ENCODE measurements around the gene TRAPPC5. TPM values are rescaled to one million over a fixed set of nuclear protein-coding genes. Genes with fewer than 3 reads are reported as not detected.

Gene TRAPPC5
- polyA plus RNA-seq, 1 of the 3 experiments (the other 2 are of a cell fraction) = 49.4 TPM

- no peak for TF ChIP-seq RCOR1 (IDR thresholded peaks at IDR 0.05; ENCODE audit: low read length)
- TF ChIP-seq EP300 (IDR thresholded peaks at IDR 0.05; ENCODE audit: borderline replicate concordance in 1 of 2, low read depth in 1 of 2, low read length in 1 of 2) = no peak
- TF ChIP-seq YY1 (IDR thresholded peaks at IDR 0.05; ENCODE audit: low read depth) = no peak
- TF ChIP-seq IRF3 (IDR thresholded peaks at IDR 0.05; ENCODE audit: low read depth, low read length) = no peak
- no peak for TF ChIP-seq FOXM1 (IDR thresholded peaks at IDR 0.05; ENCODE audit: low read depth)
Observed at GRCh38 chr19:7732045-7732444, 51.4 kb downstream of the TRAPPC5 start, which contains the start of gene CLEC4G (continued).

- peaks cover 60% of the 10 kb centered on the region for H3K27me3 ChIP-seq (ENCODE audit: insufficient read depth)
- no peak overlapping the region for H3K9ac ChIP-seq
- H3K9me3 ChIP-seq = no peaks in the 10 kb centered on the region
- no peak overlapping the region for H3K4me2 ChIP-seq
- no peaks in the 10 kb centered on the region for H3F3A ChIP-seq (replicated peaks; ENCODE audit: insufficient read depth)
- CTCF ChIA-PET = interaction anchor here (1.0 kb wide), 1 partner anchor 53 kb away, joined by 5 read pairs; the partner anchor contains the start of gene TRAPPC5
- H3K4me1 ChIP-seq (ENCODE audit: control insufficient read depth in 1 of 2, insufficient read depth in 2 of 2, low read depth in 1 of 2, low read length in 1 of 2) = no peaks in the 10 kb centered on the region
- POLR2A ChIA-PET = no interaction called here
- H3K4me3 ChIP-seq (ENCODE audit: low read depth in 2 of 2, low read length in 1 of 2) = no peak overlapping the region
- no peaks in the 10 kb centered on the region for H3K79me2 ChIP-seq (ENCODE audit: insufficient read depth)
- DNase-seq = no peak
- H3K27ac ChIP-seq (ENCODE audit: low read depth in 2 of 2, low read length in 1 of 2) = no peak overlapping the region
- H4K20me1 ChIP-seq (ENCODE audit: insufficient read depth) = no peaks in the 10 kb centered on the region
- no peaks in the 10 kb centered on the region for H3K36me3 ChIP-seq (replicated peaks in 1 of 2; ENCODE audit: control insufficient read depth in 1 of 2, insufficient read depth in 2 of 2, low read length in 1 of 2)
- WGBS (ENCODE audit: low lambda C conversion rate) = 9% methylated on average over 6 of the region's 6 CpGs
- H3K9me2 ChIP-seq = no peaks in the 10 kb centered on the region
- no peak overlapping the region for H2AFZ ChIP-seq (ENCODE audit: low read depth)
- no peak for TF ChIP-seq MEF2A (IDR thresholded peaks at IDR 0.05; ENCODE audit: borderline replicate concordance, low read depth)
- no peak for TF ChIP-seq PBX3 (IDR thresholded peaks at IDR 0.05)
- TF ChIP-seq TCF12 (IDR thresholded peaks at IDR 0.05) = no peak
- no peak for TF ChIP-seq POLR2AphosphoS5 (IDR thresholded peaks at IDR 0.05; ENCODE audit: low read depth, low read length)
Observed at GRCh38 chr19:7733376-7733775, 52.7 kb downstream of the TRAPPC5 start.

- Histone ChIP-seq H3K9me3 (no peaks in the 10 kb centered on the region), H3K9me2 (no peaks in the 10 kb centered on the region), H3F3A (replicated peaks; ENCODE audit: insufficient read depth) (no peaks in the 10 kb centered on the region), H3K27me3 (ENCODE audit: insufficient read depth) (peaks cover 58% of the 10 kb centered on the region), H3K9ac (no peak overlapping the region), H3K27ac (ENCODE audit: low read depth in 2 of 2, low read length in 1 of 2) (no peak overlapping the region), H4K20me1 (ENCODE audit: insufficient read depth) (no peaks in the 10 kb centered on the region), H3K4me3 (ENCODE audit: low read depth in 2 of 2, low read length in 1 of 2) (no peak overlapping the region), H2AFZ (ENCODE audit: low read depth) (no peak overlapping the region), H3K4me1 (ENCODE audit: control insufficient read depth in 1 of 2, insufficient read depth in 2 of 2, low read depth in 1 of 2, low read length in 1 of 2) (no peaks in the 10 kb centered on the region), H3K4me2 (no peak overlapping the region), H3K79me2 (ENCODE audit: insufficient read depth) (no peaks in the 10 kb centered on the region), H3K36me3 (replicated peaks in 1 of 2; ENCODE audit: control insufficient read depth in 1 of 2, insufficient read depth in 2 of 2, low read length in 1 of 2) (no peaks in the 10 kb centered on the region)
- ChIA-PET CTCF (interaction anchor here (0.8 to 1.4 kb wide), 2 partner anchors 10 to 51 kb away, joined by 3 read pairs; no protein-coding TSS in a partner anchor), POLR2A (no interaction called here)
- no peak for DNase-seq
- WGBS (ENCODE audit: low lambda C conversion rate) = 7% methylated on average over 7 of the region's 12 CpGs
- no peak for TF ChIP-seq YY1 (IDR thresholded peaks at IDR 0.05; ENCODE audit: low read depth)
- TF ChIP-seq REST (IDR thresholded peaks at IDR 0.05; ENCODE audit: low read depth, low read length) = no peak
- no peak for TF ChIP-seq MEF2A (IDR thresholded peaks at IDR 0.05; ENCODE audit: borderline replicate concordance, low read depth)
- no peak for TF ChIP-seq EZH2phosphoT487 (IDR thresholded peaks at IDR 0.05; ENCODE audit: borderline replicate concordance, low read depth)
- no peak for TF ChIP-seq GATA2 (CRISPR knock-in tag; IDR thresholded peaks at IDR 0.05)
- TF ChIP-seq POLR2AphosphoS5 (IDR thresholded peaks at IDR 0.05; ENCODE audit: low read depth, low read length) = no peak
- TF ChIP-seq RCOR1 (IDR thresholded peaks at IDR 0.05; ENCODE audit: low read length) = no peak
- TF ChIP-seq GABPA (IDR thresholded peaks at IDR 0.05; ENCODE audit: low read depth) = no peak
- TF ChIP-seq ZBTB33 (IDR thresholded peaks at IDR 0.05; ENCODE audit: borderline replicate concordance, low read depth) = no peak
- no peak for TF ChIP-seq SIN3A (IDR thresholded peaks at IDR 0.05; ENCODE audit: borderline replicate concordance, low read depth, low read length)
Observed at GRCh38 chr19:7734220-7735203, 53.9 kb downstream of the TRAPPC5 start.
